GM19239 (cell line): ENCODE results near the gene KLF6.
A peak's percentile ranks its signal among the peaks of the same experiment; 100 is the strongest.

Experiments used
- DNase-seq: peaks from one replicate; pipeline ENCODE4 v3.0.0; 2011; ENCODE audit warnings: low spot score; ENCODE audit not compliant: insufficient read length
- FAIRE-seq: peaks from 2 replicates; lab custom pipeline; 2011; peaks lifted over from hg19 to GRCh38; lab: Jason Lieb, UNC

Gene KLF6

GRCh38 chr10:3784510-3785250 is at the start of gene KLF6:
TSS of gene KLF6 (minus strand) at chr10:3785209. CDS start at chr10:3785014, 195 bp downstream.
- peak; percentile 48 for DNase-seq
- FAIRE-seq = no peak

GRCh38 chr10:3834404-3834803 is 49.4 kb upstream of the KLF6 start:
- FAIRE-seq (no peak), DNase-seq (no peak)

GRCh38 chr10:3833046-3833445 is 48.0 kb upstream of the KLF6 start:
- DNase-seq (no peak), FAIRE-seq (no peak)

- FAIRE-seq = peak; percentile 11
These were observed 47.2 kb upstream of the KLF6 start for GRCh38 chr10:3832022-3832786.

GRCh38 chr10:3831608-3832007 is 46.6 kb upstream of the KLF6 start:
- FAIRE-seq = no peak
- DNase-seq = no peak

More at GRCh38 chr10:3832022-3832786, 47.2 kb upstream of the KLF6 start:
- no peak for DNase-seq

- FAIRE-seq = no peak
- DNase-seq = no peak
These were observed 45.9 kb upstream of the KLF6 start for GRCh38 chr10:3830946-3831345.

- DNase-seq = no peak
- FAIRE-seq = peak; percentile 8
These were observed 44.4 kb upstream of the KLF6 start for GRCh38 chr10:3829156-3830050.

- DNase-seq = no peak
- FAIRE-seq = peak; percentile 83
These were observed 43.6 kb upstream of the KLF6 start for GRCh38 chr10:3828404-3829155.

GRCh38 chr10:3827768-3828403 is 42.9 kb upstream of the KLF6 start:
- DNase-seq (no peak), FAIRE-seq (no peak)

GRCh38 chr10:3827266-3827665 is 42.3 kb upstream of the KLF6 start:
- DNase-seq (no peak), FAIRE-seq (no peak)

GRCh38 chr10:3825862-3826351 is 40.9 kb upstream of the KLF6 start:
- DNase-seq = no peak
- no peak for FAIRE-seq

GRCh38 chr10:3825244-3825643 is 40.2 kb upstream of the KLF6 start:
- no peak for FAIRE-seq
- no peak for DNase-seq

GRCh38 chr10:3822541-3823330 is 37.7 kb upstream of the KLF6 start:
- no peak for DNase-seq
- FAIRE-seq = no peak

- FAIRE-seq = no peak
- no peak for DNase-seq
These were observed 35.2 kb upstream of the KLF6 start for GRCh38 chr10:3820255-3820654.

- DNase-seq (no peak), FAIRE-seq (no peak)
These were observed 32.0 kb upstream of the KLF6 start for GRCh38 chr10:3816995-3817394.

- DNase-seq (no peak), FAIRE-seq (no peak)
These were observed 29.8 kb upstream of the KLF6 start for GRCh38 chr10:3814838-3815220.

- no peak for FAIRE-seq
- DNase-seq = no peak
These were observed 29.2 kb upstream of the KLF6 start for GRCh38 chr10:3813986-3814837.

- DNase-seq (no peak), FAIRE-seq (no peak)
These were observed 28.3 kb upstream of the KLF6 start for GRCh38 chr10:3813267-3813666.
